HCT116 (cell line): ENCODE measurements around the gene FOXR1. TPM values are rescaled to one million over a fixed set of nuclear protein-coding genes. Genes with fewer than 3 reads are reported as not detected.

Experiments
- ATAC-seq: fragments of 200-7000 bp; cut with Tn5 transposase; 2 replicates; pipeline ENCODE4 v1.9.1; 2020; ENCODE audit warnings: mild to moderate bottlenecking, moderate library complexity
- BruUV-seq: library from RNA; stranded (reverse); fragments of 400-500 nt; replicated peaks from 2 replicates; lab custom pipeline; 2021; lab: Mats Ljungman, UMichigan
- CTCF ChIA-PET: fragments of 300-600 bp; sonication (Branson Sonifier 250); formaldehyde crosslinking; loops from one replicate; lab custom pipeline; 2021; ENCODE audit warnings: antibody characterized with exemption; lab: Charles Lee
- POLR2A ChIA-PET: fragments of 300-600, 350-600 bp; sonication (Branson Sonifier 250); formaldehyde crosslinking; loops from one replicate; lab custom pipeline; 2021; ENCODE audit warnings: antibody characterized with exemption; lab: Charles Lee
- RAD21 ChIA-PET, 2 experiments: fragments of 300-600 bp; sonication (Branson Sonifier 250); formaldehyde crosslinking; loops; one replicate each; lab custom pipeline; 2023; ENCODE audit warnings: low total read pairs in 2 of 2; ENCODE audit not compliant: uncharacterized antibody in 2 of 2, unreplicated experiment in 2 of 2, low non-redundant PET in 1 of 2; lab: Charles Lee
- DNase-seq: peaks from one replicate; pipeline ENCODE4 v3.0.0-alpha.2; 2010; ENCODE audit warnings: low read depth, low spot score
- H2AFZ ChIP-seq: fragments of 200-600 bp; shearing (Covaris generic), sonication (generic); 2 replicates; pipeline ENCODE4 v1.6.1; 2017; ENCODE audit warnings: low read depth, mixed run types, mixed read lengths, antibody characterized with exemption, low read length; ENCODE audit not compliant: poor library complexity, severe bottlenecking
- H3K27ac ChIP-seq: 2 replicates; pipeline ENCODE4 v1.5.1; 2012; ENCODE audit warnings: low read depth, low read length
- H3K27me3 ChIP-seq: fragments of 200-600 bp; sonication (generic); 2 replicates; pipeline ENCODE4 v1.6.1; 2016; ENCODE audit warnings: mixed run types, low read length, mixed read lengths; ENCODE audit not compliant: insufficient read depth
- H3K36me3 ChIP-seq, 2 experiments: fragments of 200-500 bp in 1 of 2; fragments of 200-600 bp in 1 of 2; sonication (Bioruptor generic) in 1 of 2; sonication (generic) in 1 of 2; 2 replicates each; pipeline versions ENCODE4 v1.5.1 to v1.6.1; 2014 to 2016; ENCODE audit warnings: low read length in 2 of 2, inconsistent platforms in 1 of 2, mixed read lengths in 1 of 2, mixed run types in 1 of 2; ENCODE audit not compliant: insufficient read depth in 2 of 2, control insufficient read depth in 1 of 2
- H3K4me1 ChIP-seq, 2 experiments: fragments of 200-600 bp in 1 of 2; sonication (generic) in 1 of 2; 2 replicates each; pipeline versions ENCODE4 v1.5.1 to v1.6.1; 2012 to 2017; ENCODE audit warnings: low read length in 2 of 2, inconsistent platforms in 1 of 2, mild to moderate bottlenecking in 1 of 2, mixed read lengths in 1 of 2, mixed run types in 1 of 2, moderate library complexity in 1 of 2; ENCODE audit not compliant: insufficient read depth in 2 of 2, control insufficient read depth in 1 of 2
- H3K4me2 ChIP-seq: fragments of 200-600 bp; sonication (generic); 2 replicates; pipeline ENCODE4 v1.6.1; 2017; ENCODE audit warnings: mixed run types, low read length, mixed read lengths
- H3K4me3 ChIP-seq, 2 experiments: fragments of 200-600 bp in 1 of 2; sonication (generic) in 1 of 2; replicated peaks in 1 of 2; 2 replicates each; pipeline ENCODE4 v1.5.1; 2011 to 2016; ENCODE audit warnings: low read length in 2 of 2, control low read depth in 1 of 2, low read depth in 1 of 2, mild to moderate bottlenecking in 1 of 2, mixed read lengths in 1 of 2, mixed run types in 1 of 2
- H3K79me2 ChIP-seq: fragments of 200-600 bp; sonication (generic); 2 replicates; pipeline ENCODE4 v1.6.1; 2017; ENCODE audit warnings: mild to moderate bottlenecking, mixed run types, low read length, moderate library complexity, mixed read lengths; ENCODE audit not compliant: insufficient read depth
- H3K9ac ChIP-seq: fragments of 200-600 bp; sonication (generic); 2 replicates; pipeline ENCODE4 v1.6.1; 2016; ENCODE audit warnings: low read length, mixed read lengths
- H3K9me2 ChIP-seq: fragments of 200-600 bp; sonication (generic), shearing (Covaris generic); 2 replicates; pipeline ENCODE4 v1.6.1; 2017; ENCODE audit warnings: mixed run types, mild to moderate bottlenecking, moderate library complexity; ENCODE audit not compliant: insufficient read depth
- H3K9me3 ChIP-seq, 2 experiments: fragments of 200-500 bp in 1 of 2; fragments of 200-600 bp in 1 of 2; sonication (Bioruptor generic) in 1 of 2; sonication (generic) in 1 of 2; 2 replicates each; pipeline ENCODE4 v1.6.1; 2014 to 2017; ENCODE audit warnings: low read length in 2 of 2, mixed read lengths in 2 of 2, inconsistent platforms in 1 of 2, low read depth in 1 of 2, mild to moderate bottlenecking in 1 of 2, mixed run types in 1 of 2, moderate library complexity in 1 of 2; ENCODE audit not compliant: control insufficient read depth in 1 of 2, insufficient read depth in 1 of 2
- H4K20me1 ChIP-seq: fragments of 200-600 bp; sonication (generic), shearing (Covaris generic); 2 replicates; pipeline ENCODE4 v1.6.1; 2017; ENCODE audit warnings: mixed run types, mild to moderate bottlenecking, moderate library complexity; ENCODE audit not compliant: insufficient read depth
- CBX3 ChIP-seq: IDR thresholded peaks from 2 replicates; pipeline ENCODE4 v1.6.1; 2012; ENCODE audit warnings: low read depth
- CEBPB ChIP-seq: IDR thresholded peaks from 2 replicates; pipeline ENCODE4 v1.6.1; 2012; ENCODE audit warnings: low read depth
- EGR1 ChIP-seq: IDR thresholded peaks from 2 replicates; pipeline ENCODE4 v1.6.1; 2012; ENCODE audit warnings: low read depth
- ELF1 ChIP-seq: IDR thresholded peaks from 2 replicates; pipeline ENCODE4 v1.6.1; 2012; ENCODE audit warnings: low read depth, borderline replicate concordance
- EZH2phosphoT487 ChIP-seq: fragments of 200-600 bp; IDR thresholded peaks from 2 replicates; pipeline ENCODE4 v1.6.1; 2018; ENCODE audit warnings: antibody characterized with exemption, borderline replicate concordance
- FOSL1 ChIP-seq: IDR thresholded peaks from 2 replicates; pipeline ENCODE4 v1.6.1; 2012; ENCODE audit warnings: low read depth
- JUND ChIP-seq: IDR thresholded peaks from 2 replicates; pipeline ENCODE4 v1.6.1; 2012
- POLR2AphosphoS5 ChIP-seq: IDR thresholded peaks from 2 replicates; pipeline ENCODE4 v1.6.1; 2011; ENCODE audit warnings: mild to moderate bottlenecking, low read depth, low read length, moderate library complexity
- RAD21 ChIP-seq: IDR thresholded peaks from 2 replicates; pipeline ENCODE4 v1.6.1; 2012; ENCODE audit warnings: low read depth, mild to moderate bottlenecking
- SIN3A ChIP-seq: IDR thresholded peaks from 2 replicates; pipeline ENCODE4 v1.6.1; 2012; ENCODE audit warnings: low read depth
- SP1 ChIP-seq: IDR thresholded peaks from 2 replicates; pipeline ENCODE4 v1.6.1; 2012; ENCODE audit warnings: low read depth
- SRF ChIP-seq: IDR thresholded peaks from 2 replicates; pipeline ENCODE4 v1.6.1; 2012; ENCODE audit warnings: low read depth
- TCF7L2 ChIP-seq: IDR thresholded peaks from 2 replicates; pipeline ENCODE4 v1.7.0; 2011; ENCODE audit warnings: borderline replicate concordance, inconsistent platforms; ENCODE audit not compliant: insufficient read depth, insufficient read length; ENCODE audit errors: extremely low read depth
- YY1 ChIP-seq: IDR thresholded peaks from 2 replicates; pipeline ENCODE4 v1.6.1; 2011; ENCODE audit warnings: low read length, low read depth, moderate library complexity, mild to moderate bottlenecking; ENCODE audit not compliant: insufficient replicate concordance; ENCODE audit errors: extremely low read depth
- ZNF274 ChIP-seq: fragments of 200-500 bp; sonication (Bioruptor generic); IDR thresholded peaks from 2 replicates; pipeline ENCODE4 v1.6.1; 2014; ENCODE audit warnings: mild to moderate bottlenecking, low read depth, low read length, inconsistent platforms
- intact Hi-C: fragments of 100-400 bp; cut with micrococcal nuclease; formaldehyde crosslinking; loops from 2 replicates; pipeline ENCODE4 v1.10.0; 2022
- total RNA-seq: library from RNA; stranded (reverse); gene quantifications from one replicate; pipeline ENCODE4 v1.2.1, GENCODE V29; 2021; ENCODE audit not compliant: unreplicated experiment
- TF ChIP-seq, protein P1 (sequence below): IDR thresholded peaks from 2 replicates; pipeline ENCODE4 v1.6.1; 2012
- TF ChIP-seq, protein P2 (sequence below): IDR thresholded peaks from 2 replicates; pipeline ENCODE4 v1.6.1; 2012; ENCODE audit warnings: low read depth
- TF ChIP-seq, protein P3 (sequence below), 3 experiments: fragments of 200-600 bp in 1 of 3; sonication (generic) in 1 of 3; IDR thresholded peaks in 2 of 3; conservative IDR thresholded peaks in 1 of 3; 2 replicates each; pipeline ENCODE4 v1.5.1; 2012 to 2017; ENCODE audit warnings: low read depth in 2 of 3, low read length in 2 of 3, antibody characterized with exemption in 1 of 3, borderline replicate concordance in 1 of 3, control low read depth in 1 of 3, mild to moderate bottlenecking in 1 of 3, mixed read lengths in 1 of 3, mixed run types in 1 of 3, moderate library complexity in 1 of 3; ENCODE audit not compliant: insufficient read depth in 1 of 3
- TF ChIP-seq, protein P4 (sequence below): IDR thresholded peaks from 2 replicates; pipeline ENCODE4 v1.6.1; 2012

The FOXR1 gene
- total RNA-seq, 1 experiment from 2014 or later: not detected

DNA sequence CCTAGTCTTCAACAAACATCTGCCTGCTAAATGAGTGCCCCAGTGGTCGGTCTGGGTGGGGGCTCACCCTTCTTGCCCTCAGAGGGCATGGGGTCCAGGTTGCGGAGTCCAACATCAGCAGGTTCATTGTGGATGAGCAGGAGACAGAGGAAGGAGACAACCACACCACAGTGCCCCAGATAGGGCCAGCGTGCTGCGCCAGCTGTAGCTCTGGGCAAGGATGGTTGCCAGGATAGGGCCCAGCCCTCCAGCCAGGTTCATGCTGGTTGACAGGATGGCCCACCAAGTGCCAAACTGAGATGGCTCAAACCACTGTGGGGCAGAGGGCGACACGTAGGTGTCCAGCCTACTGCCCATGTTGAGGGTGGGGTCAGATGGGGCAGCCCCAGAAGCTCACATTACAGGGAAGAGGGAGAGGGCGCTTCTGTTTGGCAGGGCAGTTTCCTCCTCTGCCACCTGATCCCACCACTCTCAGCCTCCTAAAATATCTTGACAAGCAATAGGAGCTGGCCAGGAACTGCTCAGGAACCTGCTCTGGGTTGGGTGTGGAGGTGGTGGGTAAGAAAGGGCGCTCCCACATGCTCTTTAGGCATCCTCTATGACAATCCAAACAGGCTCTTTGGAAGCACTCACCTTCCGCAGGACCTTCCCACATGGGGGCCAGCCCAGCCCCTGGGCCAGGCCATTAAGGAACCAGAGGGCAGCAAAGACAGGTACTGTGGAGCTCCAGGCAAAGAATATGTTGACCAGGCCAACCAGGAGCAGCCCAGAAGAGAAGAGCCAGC lies 56.2 kb downstream of the FOXR1 start:
- Histone ChIP-seq H3K9me3 (no peaks in the 10 kb centered on the region), H2AFZ (no peak overlapping the region), H3K27ac (no peak overlapping the region), H3K4me3 (no peak overlapping the region), H3K4me1 (peaks cover 5 to 34% of the 10 kb centered on the region in 2 experiments; a peak in 3 of 4 replicates), H4K20me1 (no peaks in the 10 kb centered on the region), H3K9ac (no peak overlapping the region), H3K79me2 (peaks cover 26% of the 10 kb centered on the region), H3K36me3 (peaks cover 15 to 29% of the 10 kb centered on the region in 2 experiments; a peak in 2 of 4 replicates), H3K4me2 (no peak overlapping the region), H3K9me2 (no peaks in the 10 kb centered on the region), H3K27me3 (no peaks in the 10 kb centered on the region)
- no peak for DNase-seq
- CTCF ChIA-PET: no interaction called here
- RAD21 ChIA-PET: no interaction called here
- POLR2A ChIA-PET: interaction anchor here (0.9 kb wide), 1 partner anchor 57 kb away, joined by 3 read pairs; no protein-coding TSS in a partner anchor
- intact Hi-C loops: no loop called here
- ATAC-seq: no peak
- BruUV-seq: no TSS peak
- TF ChIP-seq SRF: no peak
- TF ChIP-seq RAD21: no peak
- TF ChIP-seq, protein P1, sequence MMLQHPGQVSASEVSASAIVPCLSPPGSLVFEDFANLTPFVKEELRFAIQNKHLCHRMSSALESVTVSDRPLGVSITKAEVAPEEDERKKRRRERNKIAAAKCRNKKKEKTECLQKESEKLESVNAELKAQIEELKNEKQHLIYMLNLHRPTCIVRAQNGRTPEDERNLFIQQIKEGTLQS: no peak
- TF ChIP-seq SIN3A: no peak
- no peak for TF ChIP-seq EZH2phosphoT487
- TF ChIP-seq FOSL1: no peak
- TF ChIP-seq EGR1: no peak
- no peak for TF ChIP-seq ELF1
- TF ChIP-seq TCF7L2: no peak
- no peak for TF ChIP-seq YY1
- no peak for TF ChIP-seq ZNF274
- TF ChIP-seq, protein P2, sequence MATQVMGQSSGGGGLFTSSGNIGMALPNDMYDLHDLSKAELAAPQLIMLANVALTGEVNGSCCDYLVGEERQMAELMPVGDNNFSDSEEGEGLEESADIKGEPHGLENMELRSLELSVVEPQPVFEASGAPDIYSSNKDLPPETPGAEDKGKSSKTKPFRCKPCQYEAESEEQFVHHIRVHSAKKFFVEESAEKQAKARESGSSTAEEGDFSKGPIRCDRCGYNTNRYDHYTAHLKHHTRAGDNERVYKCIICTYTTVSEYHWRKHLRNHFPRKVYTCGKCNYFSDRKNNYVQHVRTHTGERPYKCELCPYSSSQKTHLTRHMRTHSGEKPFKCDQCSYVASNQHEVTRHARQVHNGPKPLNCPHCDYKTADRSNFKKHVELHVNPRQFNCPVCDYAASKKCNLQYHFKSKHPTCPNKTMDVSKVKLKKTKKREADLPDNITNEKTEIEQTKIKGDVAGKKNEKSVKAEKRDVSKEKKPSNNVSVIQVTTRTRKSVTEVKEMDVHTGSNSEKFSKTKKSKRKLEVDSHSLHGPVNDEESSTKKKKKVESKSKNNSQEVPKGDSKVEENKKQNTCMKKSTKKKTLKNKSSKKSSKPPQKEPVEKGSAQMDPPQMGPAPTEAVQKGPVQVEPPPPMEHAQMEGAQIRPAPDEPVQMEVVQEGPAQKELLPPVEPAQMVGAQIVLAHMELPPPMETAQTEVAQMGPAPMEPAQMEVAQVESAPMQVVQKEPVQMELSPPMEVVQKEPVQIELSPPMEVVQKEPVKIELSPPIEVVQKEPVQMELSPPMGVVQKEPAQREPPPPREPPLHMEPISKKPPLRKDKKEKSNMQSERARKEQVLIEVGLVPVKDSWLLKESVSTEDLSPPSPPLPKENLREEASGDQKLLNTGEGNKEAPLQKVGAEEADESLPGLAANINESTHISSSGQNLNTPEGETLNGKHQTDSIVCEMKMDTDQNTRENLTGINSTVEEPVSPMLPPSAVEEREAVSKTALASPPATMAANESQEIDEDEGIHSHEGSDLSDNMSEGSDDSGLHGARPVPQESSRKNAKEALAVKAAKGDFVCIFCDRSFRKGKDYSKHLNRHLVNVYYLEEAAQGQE: no peak
- TF ChIP-seq, protein P3, sequence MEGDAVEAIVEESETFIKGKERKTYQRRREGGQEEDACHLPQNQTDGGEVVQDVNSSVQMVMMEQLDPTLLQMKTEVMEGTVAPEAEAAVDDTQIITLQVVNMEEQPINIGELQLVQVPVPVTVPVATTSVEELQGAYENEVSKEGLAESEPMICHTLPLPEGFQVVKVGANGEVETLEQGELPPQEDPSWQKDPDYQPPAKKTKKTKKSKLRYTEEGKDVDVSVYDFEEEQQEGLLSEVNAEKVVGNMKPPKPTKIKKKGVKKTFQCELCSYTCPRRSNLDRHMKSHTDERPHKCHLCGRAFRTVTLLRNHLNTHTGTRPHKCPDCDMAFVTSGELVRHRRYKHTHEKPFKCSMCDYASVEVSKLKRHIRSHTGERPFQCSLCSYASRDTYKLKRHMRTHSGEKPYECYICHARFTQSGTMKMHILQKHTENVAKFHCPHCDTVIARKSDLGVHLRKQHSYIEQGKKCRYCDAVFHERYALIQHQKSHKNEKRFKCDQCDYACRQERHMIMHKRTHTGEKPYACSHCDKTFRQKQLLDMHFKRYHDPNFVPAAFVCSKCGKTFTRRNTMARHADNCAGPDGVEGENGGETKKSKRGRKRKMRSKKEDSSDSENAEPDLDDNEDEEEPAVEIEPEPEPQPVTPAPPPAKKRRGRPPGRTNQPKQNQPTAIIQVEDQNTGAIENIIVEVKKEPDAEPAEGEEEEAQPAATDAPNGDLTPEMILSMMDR (IDR thresholded peaks at IDR 0.05 in 2 of 3, conservative IDR thresholded peaks at IDR 0.05 in 1 of 3; ENCODE audit: borderline replicate concordance in 1 of 3, insufficient read depth in 1 of 3, low read depth in 2 of 3, low read length in 2 of 3): no peak
- TF ChIP-seq JUND: no peak
- TF ChIP-seq, protein P4, sequence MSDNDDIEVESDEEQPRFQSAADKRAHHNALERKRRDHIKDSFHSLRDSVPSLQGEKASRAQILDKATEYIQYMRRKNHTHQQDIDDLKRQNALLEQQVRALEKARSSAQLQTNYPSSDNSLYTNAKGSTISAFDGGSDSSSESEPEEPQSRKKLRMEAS: no peak
- no peak for TF ChIP-seq POLR2AphosphoS5
- no peak for TF ChIP-seq CBX3
- no peak for TF ChIP-seq SP1
- TF ChIP-seq CEBPB: no peak
